Glutamatergic neuron (in vitro differentiated cells): ENCODE data around the gene CFDP1. TPM values are rescaled to one million over a fixed set of nuclear protein-coding genes. Genes with fewer than 3 reads are reported as not detected.

Source experiments
- DNase-seq: peaks from one replicate; pipeline ENCODE4 v3.0.0; 2022
- H3K27ac Mint-ChIP-seq: one replicate; pipeline ENCODE4 v1.8.0; 2020; ENCODE audit warnings: mild to moderate bottlenecking, mixed read lengths, inconsistent platforms; ENCODE audit not compliant: unreplicated experiment
- H3K27me3 Mint-ChIP-seq: one replicate; pipeline ENCODE4 v1.8.0; 2020; ENCODE audit warnings: mild to moderate bottlenecking, moderate library complexity, mixed read lengths, inconsistent platforms; ENCODE audit not compliant: unreplicated experiment
- H3K36me3 Mint-ChIP-seq: one replicate; pipeline ENCODE4 v1.8.0; 2020; ENCODE audit warnings: mild to moderate bottlenecking, mixed read lengths, inconsistent platforms; ENCODE audit not compliant: unreplicated experiment
- H3K4me1 Mint-ChIP-seq: one replicate; pipeline ENCODE4 v1.8.0; 2020; ENCODE audit warnings: mild to moderate bottlenecking, low read depth, mixed read lengths, inconsistent platforms; ENCODE audit not compliant: unreplicated experiment
- H3K4me3 Mint-ChIP-seq: one replicate; pipeline ENCODE4 v1.8.0; 2020; ENCODE audit warnings: mild to moderate bottlenecking, mixed read lengths, inconsistent platforms; ENCODE audit not compliant: unreplicated experiment
- H3K9me3 Mint-ChIP-seq: one replicate; pipeline ENCODE4 v1.8.0; 2020; ENCODE audit warnings: mild to moderate bottlenecking, moderate library complexity, mixed read lengths, inconsistent platforms; ENCODE audit not compliant: unreplicated experiment
- CTCF ChIP-seq: fragments of 200-600 bp; sonication (generic); IDR thresholded peaks from one replicate; pipeline ENCODE4 v1.5.0; 2021; ENCODE audit not compliant: partially characterized antibody, unreplicated experiment
- total RNA-seq: library from RNA; stranded (reverse); fragmentation: NEBNext Ultra II Directional; extraction: Animal tissue kit (Norgen Biotek cat#: 25700); gene quantifications from one replicate; pipeline ENCODE4 v1.2.1, GENCODE V29; 2021; ENCODE audit not compliant: unreplicated experiment

CFDP1 gene
- total RNA-seq, 1 donor from 2014 or later: 60.1 TPM

- H3K4me1 Mint-ChIP-seq: peaks cover 13% of the 10 kb centered on the region
- peak overlapping the region; percentile 98 for H3K4me3 Mint-ChIP-seq
- H3K27ac Mint-ChIP-seq: peak overlapping the region; percentile 96
- DNase-seq: no peak
- peaks cover 3% of the 10 kb centered on the region for H3K27me3 Mint-ChIP-seq
- H3K9me3 Mint-ChIP-seq: peaks cover 6% of the 10 kb centered on the region
- H3K36me3 Mint-ChIP-seq: no peaks in the 10 kb centered on the region
- no peak for TF ChIP-seq CTCF
These were observed 29.5 kb upstream of the CFDP1 start for GRCh38 chr16:75462806-75463205.

GRCh38 chr16:75461575-75461974 lies 28.3 kb upstream of the CFDP1 start:
- Mint-ChIP-seq H3K36me3 (no peaks in the 10 kb centered on the region), H3K4me1 (peaks cover 16% of the 10 kb centered on the region), H3K27me3 (peaks cover 3% of the 10 kb centered on the region), H3K27ac (no peak overlapping the region), H3K9me3 (peaks cover 6% of the 10 kb centered on the region), H3K4me3 (no peak overlapping the region)
- no peak for DNase-seq
- no peak for TF ChIP-seq CTCF

GRCh38 chr16:75460446-75460845 lies 27.1 kb upstream of the CFDP1 start:
- H3K4me1 Mint-ChIP-seq: peaks cover 19% of the 10 kb centered on the region
- peaks cover 6% of the 10 kb centered on the region for H3K9me3 Mint-ChIP-seq
- H3K4me3 Mint-ChIP-seq: peak overlapping the region; percentile 67
- H3K36me3 Mint-ChIP-seq: no peaks in the 10 kb centered on the region
- H3K27me3 Mint-ChIP-seq: peaks cover 3% of the 10 kb centered on the region
- H3K27ac Mint-ChIP-seq: peak overlapping the region; percentile 88
- DNase-seq: no peak
- TF ChIP-seq CTCF: no peak

- no peak for DNase-seq
- Mint-ChIP-seq H3K4me3 (peak overlapping the region; percentile 67), H3K4me1 (peaks cover 19% of the 10 kb centered on the region), H3K9me3 (peaks cover 4% of the 10 kb centered on the region), H3K27me3 (peaks cover 3% of the 10 kb centered on the region), H3K36me3 (no peaks in the 10 kb centered on the region), H3K27ac (peak overlapping the region; percentile 88)
- no peak for TF ChIP-seq CTCF
These were observed 26.4 kb upstream of the CFDP1 start for GRCh38 chr16:75459691-75460090.

GRCh38 chr16:75458439-75458838 lies 25.1 kb upstream of the CFDP1 start:
- Mint-ChIP-seq H3K36me3 (no peaks in the 10 kb centered on the region), H3K27me3 (peaks cover under 1% of the 10 kb centered on the region), H3K4me3 (no peak overlapping the region), H3K4me1 (peaks cover 22% of the 10 kb centered on the region), H3K27ac (no peak overlapping the region), H3K9me3 (peaks cover 2% of the 10 kb centered on the region)
- TF ChIP-seq CTCF: no peak
- DNase-seq: no peak
